Activated CD8-positive, alpha-beta T cell treated with anti-CD3 and anti-CD28 coated beads, Interleukin-2, amount 10 ng/mL, durations not matched to agents 7 days and 5 days (primary cell): ENCODE measurements around the gene XPC. TPM values are rescaled to one million over a fixed set of nuclear protein-coding genes. Genes with fewer than 3 reads are reported as not detected.

Experiments
- ATAC-seq: fragments of 150-1000 bp; cut with Tn5 transposase; one replicate; pipeline ENCODE4 v1.10.0; 2021; ENCODE audit warnings: moderate library complexity
- CTCF ChIA-PET: fragments of 350-600 bp; sonication (Branson Sonifier 250); formaldehyde crosslinking; loops from one replicate; lab custom pipeline; 2021; ENCODE audit warnings: antibody characterized with exemption; lab: Charles Lee
- POLR2A ChIA-PET: fragments of 350-600 bp; sonication (Branson Sonifier 250); formaldehyde crosslinking; loops from one replicate; lab custom pipeline; 2021; ENCODE audit warnings: antibody characterized with exemption; lab: Charles Lee
- DNase-seq: peaks from one replicate; pipeline ENCODE4 v3.0.0-alpha.2; 2020
- H3K27ac Mint-ChIP-seq: one replicate; pipeline ENCODE4 v1.8.0; 2021; ENCODE audit warnings: mild to moderate bottlenecking, mixed read lengths
- H3K27me3 Mint-ChIP-seq: one replicate; pipeline ENCODE4 v1.8.0; 2021; ENCODE audit warnings: low read depth, mixed read lengths
- H3K36me3 Mint-ChIP-seq: one replicate; pipeline ENCODE4 v1.8.0; 2021; ENCODE audit warnings: low read depth, mixed read lengths
- H3K4me1 Mint-ChIP-seq: one replicate; pipeline ENCODE4 v1.8.0; 2021; ENCODE audit warnings: low read depth, mixed read lengths
- H3K4me3 Mint-ChIP-seq: one replicate; pipeline ENCODE4 v1.8.0; 2021; ENCODE audit warnings: mild to moderate bottlenecking, mixed read lengths
- H3K9me3 Mint-ChIP-seq: one replicate; pipeline ENCODE4 v1.8.0; 2022; ENCODE audit warnings: mixed read lengths; ENCODE audit not compliant: insufficient read depth
- total RNA-seq, 2 experiments: library from RNA; stranded (reverse); gene quantifications; one replicate each; pipeline ENCODE4 v1.2.3, GENCODE V29; 2021

XPC gene
- total RNA-seq, 2 experiments from 2014 or later, result 29.4 to 31.6 TPM

DNA sequence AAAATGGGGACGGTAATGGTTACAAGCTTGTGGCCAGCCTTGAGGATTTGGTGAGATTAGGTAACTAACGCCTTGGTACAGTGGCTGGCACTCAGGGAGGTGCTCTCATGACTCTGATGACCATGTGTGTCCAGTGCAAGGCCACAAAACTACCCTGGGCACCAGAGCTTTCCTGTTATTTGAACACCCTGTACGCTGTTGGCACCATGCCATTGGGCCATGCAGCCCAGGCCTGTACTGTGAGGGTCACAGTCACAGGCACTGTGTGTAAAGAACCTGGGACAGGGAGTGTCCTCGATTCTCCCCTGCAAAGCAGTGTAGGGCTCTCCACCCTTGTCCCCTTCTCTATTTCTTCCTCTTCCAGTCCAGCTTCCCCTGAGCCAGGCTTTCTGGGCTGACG is 47.3 kb downstream of the XPC start:
- DNase-seq (no peak), ATAC-seq (no peak)
- H3K4me1 Mint-ChIP-seq, result peaks cover 24% of the 10 kb centered on the region
- CTCF ChIA-PET, result no interaction called here
- H3K9me3 Mint-ChIP-seq, result no peaks in the 10 kb centered on the region
- H3K36me3 Mint-ChIP-seq, result peaks cover 56% of the 10 kb centered on the region
- no peak overlapping the region for H3K27ac Mint-ChIP-seq
- H3K27me3 Mint-ChIP-seq, result no peaks in the 10 kb centered on the region
- no peak overlapping the region for H3K4me3 Mint-ChIP-seq
- POLR2A ChIA-PET, result interaction anchor here (0.7 kb wide), 1 partner anchor 10 kb away, joined by 3 read pairs; no protein-coding TSS in a partner anchor

DNA sequence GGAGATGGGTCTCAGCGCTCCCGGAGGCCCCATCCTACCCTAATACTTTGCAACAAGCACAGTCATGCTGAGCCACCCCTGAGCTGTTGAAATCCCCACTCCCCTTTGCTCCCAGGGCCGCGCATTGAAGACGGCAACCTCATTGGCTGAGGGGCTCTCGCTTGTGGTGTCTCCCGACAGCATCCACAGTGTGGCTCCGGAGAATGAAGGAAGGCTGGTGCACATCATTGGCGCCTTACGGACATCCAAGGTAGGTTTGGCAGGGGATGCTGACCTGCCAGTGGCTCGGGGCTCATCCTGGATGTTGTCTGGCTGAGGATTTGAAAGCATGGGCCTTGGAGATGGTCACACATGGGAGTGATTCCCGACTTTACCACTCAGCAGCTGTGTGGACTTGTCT is 47.7 kb downstream of the XPC start:
- POLR2A ChIA-PET, result no interaction called here
- DNase-seq (no peak), ATAC-seq (no peak)
- H3K27me3 Mint-ChIP-seq, result no peaks in the 10 kb centered on the region
- no peak overlapping the region for H3K27ac Mint-ChIP-seq
- CTCF ChIA-PET, result no interaction called here
- no peaks in the 10 kb centered on the region for H3K9me3 Mint-ChIP-seq
- peaks cover 52% of the 10 kb centered on the region for H3K36me3 Mint-ChIP-seq
- H3K4me1 Mint-ChIP-seq, result peaks cover 28% of the 10 kb centered on the region
- H3K4me3 Mint-ChIP-seq, result no peak overlapping the region

DNA sequence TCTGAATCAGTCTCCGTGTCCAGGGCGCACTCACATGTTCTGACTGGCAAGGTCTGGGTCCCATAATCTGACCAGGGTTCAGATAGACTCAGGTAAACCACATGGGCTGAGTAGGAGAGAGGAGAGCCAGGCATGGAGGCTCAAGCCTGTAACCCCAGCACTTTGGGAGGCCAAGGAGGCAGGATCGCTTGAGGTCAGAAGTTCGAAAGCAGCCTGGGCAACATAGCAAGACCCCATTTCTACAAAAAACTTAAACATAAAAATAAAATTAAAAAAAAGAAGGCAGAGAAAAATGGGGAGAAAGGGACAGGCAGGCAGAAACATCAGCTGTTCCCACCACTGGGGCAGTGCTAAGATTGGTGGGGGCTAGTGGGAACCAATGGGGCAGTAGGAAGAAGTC is 48.2 kb downstream of the XPC start:
- POLR2A ChIA-PET, result no interaction called here
- Mint-ChIP-seq H3K9me3 (no peaks in the 10 kb centered on the region), H3K4me1 (peaks cover 29% of the 10 kb centered on the region), H3K4me3 (no peak overlapping the region), H3K27ac (no peak overlapping the region), H3K36me3 (peaks cover 51% of the 10 kb centered on the region), H3K27me3 (no peaks in the 10 kb centered on the region)
- no peak for ATAC-seq
- DNase-seq, result no peak
- CTCF ChIA-PET, result no interaction called here

DNA sequence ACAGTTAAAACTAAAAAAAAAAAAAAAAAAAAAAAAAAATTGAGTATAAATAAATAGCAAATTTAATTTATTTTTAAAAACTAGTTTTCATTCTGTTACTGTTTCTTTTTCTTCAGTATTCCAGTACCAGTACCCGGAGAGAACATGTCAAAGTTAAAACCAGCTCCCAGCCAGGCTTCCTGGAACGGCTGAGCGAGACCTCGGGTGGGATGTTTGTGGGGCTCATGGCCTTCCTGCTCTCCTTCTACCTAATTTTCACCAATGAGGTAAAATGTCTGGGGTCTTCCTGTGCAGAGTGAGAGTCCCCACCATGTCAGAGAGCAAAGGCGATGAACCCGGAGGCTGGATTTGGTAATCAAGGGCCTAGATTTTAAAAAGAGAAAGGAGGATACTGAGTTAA is 49.1 kb downstream of the XPC start:
- peaks cover 29% of the 10 kb centered on the region for H3K4me1 Mint-ChIP-seq
- POLR2A ChIA-PET, result interaction anchor here (1.2 to 1.5 kb wide), 2 partner anchors 15 to 49 kb away, joined by 3 to 4 read pairs; partner anchors contain the start of genes LSM3 and XPC
- no peaks in the 10 kb centered on the region for H3K27me3 Mint-ChIP-seq
- ATAC-seq, result no peak
- no peak overlapping the region for H3K4me3 Mint-ChIP-seq
- CTCF ChIA-PET, result no interaction called here
- H3K27ac Mint-ChIP-seq, result no peak overlapping the region
- H3K36me3 Mint-ChIP-seq, result peaks cover 50% of the 10 kb centered on the region
- DNase-seq, result no peak
- no peaks in the 10 kb centered on the region for H3K9me3 Mint-ChIP-seq

DNA sequence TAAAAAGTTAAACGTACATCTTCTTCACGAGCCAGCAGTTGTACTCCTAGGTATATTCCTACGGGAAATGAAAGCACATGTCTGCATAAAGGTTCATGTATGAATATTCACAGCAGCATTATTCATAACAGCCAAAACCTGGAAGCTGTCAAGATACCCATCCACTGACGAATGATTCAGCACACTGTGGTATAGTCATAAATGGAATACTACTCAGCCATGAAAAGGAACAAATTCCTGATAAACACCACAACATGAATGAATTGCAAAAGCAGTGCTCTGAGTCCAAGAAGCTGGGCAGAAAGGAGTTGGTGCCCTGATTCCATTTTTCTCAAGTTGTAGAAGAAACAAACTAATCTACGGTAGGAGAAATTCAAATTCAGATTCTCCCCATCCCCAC is 49.7 kb downstream of the XPC start:
- no peak overlapping the region for H3K4me3 Mint-ChIP-seq
- ChIA-PET CTCF (interaction anchor here (0.7 kb wide), 1 partner anchor 47 kb away, joined by 3 read pairs; no protein-coding TSS in a partner anchor), POLR2A (interaction anchor here (1.2 to 1.5 kb wide), 2 partner anchors 15 to 50 kb away, joined by 3 to 4 read pairs; partner anchors contain the start of genes LSM3 and XPC)
- peaks cover 34% of the 10 kb centered on the region for H3K4me1 Mint-ChIP-seq
- H3K9me3 Mint-ChIP-seq, result no peaks in the 10 kb centered on the region
- H3K36me3 Mint-ChIP-seq, result peaks cover 51% of the 10 kb centered on the region
- DNase-seq (no peak), ATAC-seq (no peak)
- no peak overlapping the region for H3K27ac Mint-ChIP-seq
- H3K27me3 Mint-ChIP-seq, result no peaks in the 10 kb centered on the region

DNA sequence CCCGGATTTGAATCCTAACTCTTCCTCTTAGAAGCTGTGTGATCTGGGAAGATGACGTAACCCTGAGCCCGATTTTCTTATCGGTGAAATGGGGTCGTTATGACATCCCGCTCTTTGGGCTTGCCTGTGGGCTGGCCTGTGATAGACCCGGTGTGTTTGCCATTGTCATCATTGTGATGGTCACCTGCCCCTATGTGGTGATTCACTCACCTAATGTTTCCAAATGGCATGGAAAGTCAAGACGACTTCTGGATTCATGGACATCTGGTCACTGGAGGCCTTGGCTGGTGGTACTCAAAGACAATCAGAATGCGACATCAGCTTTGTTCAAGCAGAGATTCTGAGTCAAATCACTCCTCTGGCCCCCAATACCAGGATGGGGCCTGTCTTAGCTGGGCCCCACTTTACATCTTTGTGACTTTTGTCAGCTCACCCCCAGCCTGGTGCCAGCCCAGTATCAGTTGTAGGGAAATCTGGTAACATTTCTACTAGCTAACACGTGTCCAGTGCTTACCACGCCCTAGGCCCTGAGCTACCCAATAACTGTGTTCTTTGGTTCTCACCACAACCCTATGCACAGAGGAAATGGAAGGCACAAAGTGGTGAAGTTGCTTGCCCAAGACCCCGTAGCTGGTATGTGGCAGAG is 50.8 kb downstream of the XPC start:
- no peaks in the 10 kb centered on the region for H3K27me3 Mint-ChIP-seq
- peak overlapping the region; percentile 62 for H3K27ac Mint-ChIP-seq
- ChIA-PET CTCF (interaction anchor here (0.7 to 1.2 kb wide), 3 partner anchors 9 to 48 kb away, joined by 3 read pairs; no protein-coding TSS in a partner anchor), POLR2A (interaction anchor here (0.6 to 4.1 kb wide), 4 partner anchors 16 to 51 kb away, joined by 3 to 55 read pairs (median 4); partner anchors contain the start of genes LSM3 and XPC)
- ATAC-seq, result no peak
- no peaks in the 10 kb centered on the region for H3K9me3 Mint-ChIP-seq
- peaks cover 51% of the 10 kb centered on the region for H3K36me3 Mint-ChIP-seq
- no peak overlapping the region for H3K4me3 Mint-ChIP-seq
- H3K4me1 Mint-ChIP-seq, result peaks cover 45% of the 10 kb centered on the region
- DNase-seq, result no peak

DNA sequence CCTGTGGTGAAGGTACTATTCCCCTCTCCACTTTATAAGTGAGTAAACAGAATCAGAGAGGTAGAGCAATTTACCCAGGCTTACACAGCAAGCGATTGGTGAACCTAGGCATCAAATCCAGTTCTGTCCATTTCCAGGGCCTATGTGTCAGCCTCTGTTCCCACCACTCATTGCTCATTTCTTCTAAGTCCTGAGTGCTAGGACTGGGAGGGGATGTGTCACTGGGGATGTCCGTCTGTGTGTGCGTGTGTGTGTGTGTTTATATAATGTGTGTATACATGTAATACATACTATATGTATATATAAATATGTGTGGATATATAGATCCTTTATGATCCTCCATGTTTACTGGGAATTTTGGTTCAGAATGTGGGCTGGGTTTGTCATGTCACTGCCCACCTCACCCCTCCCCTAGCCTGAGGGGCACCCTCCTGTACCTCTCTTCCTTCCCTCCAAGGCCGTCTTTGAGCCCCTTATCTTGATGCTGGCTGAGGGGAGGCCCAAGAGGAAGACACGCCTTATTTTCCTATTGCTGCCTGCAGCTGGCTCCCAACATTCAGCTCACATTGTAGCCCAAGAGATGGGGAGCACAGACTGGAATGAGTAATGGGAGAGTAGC is 51.4 kb downstream of the XPC start:
- no peak for DNase-seq
- CTCF ChIA-PET, result interaction anchor here (0.7 to 2.6 kb wide), 3 partner anchors 8 to 18 kb away, joined by 3 to 10 read pairs (median 3); no protein-coding TSS in a partner anchor
- Mint-ChIP-seq H3K27me3 (no peaks in the 10 kb centered on the region), H3K27ac (peak overlapping the region; percentile 20), H3K9me3 (no peaks in the 10 kb centered on the region), H3K4me1 (peaks cover 51% of the 10 kb centered on the region), H3K36me3 (peaks cover 48% of the 10 kb centered on the region), H3K4me3 (peak overlapping the region; percentile 93)
- POLR2A ChIA-PET, result interaction anchor here (0.6 to 4.1 kb wide), 3 partner anchors 12 to 22 kb away, joined by 4 to 55 read pairs (median 6); no protein-coding TSS in a partner anchor
- ATAC-seq, result no peak

DNA sequence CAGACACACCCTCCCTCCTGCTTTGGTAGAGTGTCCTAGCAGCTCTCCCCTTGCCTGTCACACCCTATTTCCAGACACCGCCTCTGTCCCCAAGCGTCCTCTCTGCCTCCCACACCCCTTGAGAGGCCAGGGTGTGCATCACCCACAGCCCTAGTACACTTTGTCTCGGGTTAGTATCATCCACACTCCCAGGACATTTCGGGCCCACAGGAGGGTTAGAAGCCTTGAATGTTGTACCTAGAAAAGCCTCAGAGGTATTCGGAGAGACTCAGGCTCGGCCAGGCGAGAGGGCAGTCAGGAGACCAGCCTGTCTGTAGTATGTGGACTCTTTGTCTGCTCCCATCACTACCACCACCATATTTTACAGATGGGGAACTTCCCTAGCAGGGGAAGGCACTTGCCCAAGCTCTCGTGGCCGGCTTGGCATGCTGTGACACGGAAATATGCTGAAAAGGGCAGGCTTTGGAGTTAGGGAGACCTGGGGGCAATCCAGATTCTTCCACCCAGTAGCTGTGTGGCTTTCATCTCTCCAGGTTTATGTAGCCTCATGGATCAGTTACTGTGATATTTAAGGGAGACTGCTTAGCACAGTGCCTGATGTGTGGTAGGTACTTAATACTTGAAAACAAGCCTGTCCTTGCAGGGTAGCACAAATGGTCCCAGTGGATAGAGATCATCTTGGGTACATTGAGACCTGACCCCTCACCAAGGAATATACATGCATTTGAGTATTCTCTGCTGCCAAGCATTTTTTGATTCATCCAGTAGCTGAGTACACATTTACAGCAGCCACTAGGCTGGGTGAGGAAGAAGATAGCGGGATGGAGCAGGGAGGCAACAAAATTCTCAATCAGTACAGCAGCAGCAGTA is 52.1 kb downstream of the XPC start:
- H3K4me1 Mint-ChIP-seq, result peaks cover 52% of the 10 kb centered on the region
- ChIA-PET POLR2A (interaction anchor here (1.7 to 4.1 kb wide), 5 partner anchors 8 to 53 kb away, joined by 5 to 60 read pairs (median 7); partner anchors contain the start of genes LSM3 and XPC), CTCF (interaction anchor here (1.7 to 2.6 kb wide), 5 partner anchors 8 to 235 kb away, joined by 6 to 20 read pairs (median 10); partner anchors contain the start of genes LSM3 and XPC)
- ATAC-seq (no peak), DNase-seq (peak; percentile 19)
- peak overlapping the region; percentile 93 for H3K4me3 Mint-ChIP-seq
- H3K36me3 Mint-ChIP-seq, result peaks cover 47% of the 10 kb centered on the region
- H3K27me3 Mint-ChIP-seq, result no peaks in the 10 kb centered on the region
- no peaks in the 10 kb centered on the region for H3K9me3 Mint-ChIP-seq
- H3K27ac Mint-ChIP-seq, result peak overlapping the region; percentile 90

DNA sequence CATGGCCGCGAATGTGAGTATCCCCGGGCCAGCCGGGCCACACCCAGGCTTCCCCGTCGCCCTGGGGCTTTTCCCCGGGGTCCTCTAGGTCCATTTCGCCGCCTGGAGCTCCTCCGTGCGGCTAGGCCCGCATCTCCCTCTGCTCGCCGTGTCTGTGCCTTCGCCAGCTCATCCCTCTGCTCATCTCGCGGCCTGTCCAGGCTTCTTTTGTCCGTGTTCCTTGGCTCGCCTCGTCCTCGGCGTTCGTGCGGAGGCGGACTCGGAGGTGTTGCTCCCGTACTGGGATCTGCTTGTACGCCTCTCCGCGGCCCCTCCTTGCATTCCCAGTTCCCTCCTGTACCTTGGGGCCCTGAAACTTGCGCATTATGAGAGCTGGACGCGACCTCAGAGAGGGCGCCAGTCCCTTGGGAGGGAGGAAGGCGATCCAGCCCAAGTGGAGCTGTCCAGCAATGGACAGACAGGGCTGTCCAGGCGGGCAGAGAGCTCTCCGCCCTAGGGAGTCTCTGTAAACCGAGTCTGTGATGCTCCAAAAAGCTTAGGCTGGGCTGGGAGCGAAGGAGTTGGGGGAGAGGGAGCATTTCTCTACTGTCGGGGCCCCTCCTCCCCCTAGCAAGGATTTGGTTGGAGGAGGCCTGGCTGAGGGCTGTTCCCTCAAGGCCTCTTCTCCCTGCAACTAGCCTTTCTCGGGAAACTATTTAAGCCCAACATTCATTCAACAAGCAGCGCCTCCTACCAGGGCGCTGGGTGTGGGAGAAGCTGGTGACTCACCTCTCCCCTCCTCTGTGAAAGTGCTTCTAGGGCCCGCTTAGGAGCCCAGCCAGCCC is 53.0 kb downstream of the XPC start:
- POLR2A ChIA-PET, result interaction anchor here (1.3 to 4.1 kb wide), 9 partner anchors 8 to 305 kb away, joined by 3 to 60 read pairs (median 7); partner anchors contain the start of genes LSM3, SLC6A6 and XPC
- Mint-ChIP-seq H3K27ac (peak overlapping the region; percentile 90), H3K4me3 (peak overlapping the region; percentile 93), H3K36me3 (peaks cover 50% of the 10 kb centered on the region), H3K9me3 (no peaks in the 10 kb centered on the region), H3K4me1 (peaks cover 54% of the 10 kb centered on the region), H3K27me3 (no peaks in the 10 kb centered on the region)
- CTCF ChIA-PET, result interaction anchor here (0.8 to 3.0 kb wide), 8 partner anchors 9 to 235 kb away, joined by 5 to 20 read pairs (median 8); partner anchors contain the start of genes LSM3 and XPC
- DNase-seq (peak; percentile 57), ATAC-seq (peak; percentile 34)

DNA sequence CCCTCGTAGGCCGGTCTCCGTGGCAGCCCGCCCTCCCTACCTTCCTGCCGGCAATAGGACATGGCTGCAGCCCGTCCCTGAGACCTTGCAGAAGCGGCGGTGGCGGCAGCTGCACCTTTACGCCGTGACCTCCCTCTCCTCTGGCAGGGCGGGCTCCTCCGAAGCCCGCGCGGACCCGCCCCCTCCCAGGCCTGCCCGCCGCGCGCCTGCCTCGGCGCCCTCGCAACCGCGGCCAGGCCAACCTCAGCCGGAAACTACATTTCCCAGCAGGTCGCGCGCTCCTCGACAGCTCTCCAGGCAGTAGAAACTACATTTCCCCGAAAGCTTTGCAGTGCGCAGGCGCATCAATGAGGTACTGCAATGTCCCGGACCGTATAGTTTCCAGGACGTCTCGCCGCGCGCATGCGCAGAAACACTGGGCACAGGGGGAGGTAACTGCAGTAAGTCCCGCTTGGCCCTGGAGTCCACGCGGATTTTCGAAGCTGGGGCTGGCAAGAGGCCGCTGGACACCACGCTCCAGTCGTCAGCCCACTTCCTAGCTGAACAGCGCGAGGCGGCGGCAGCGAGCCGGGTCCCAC is 53.7 kb downstream of the XPC start, which contains the start of the genes CHCHD4 and TMEM43:
CHCHD4 (minus strand) TSS at position 256 of the 578 bp plus-strand sequence; CDS start at position 62, 194 bp downstream.
TMEM43 (plus strand) TSS at position 438 of the 578 bp plus-strand sequence. CDS start 142 bp downstream, outside the sequence.
- no peaks in the 10 kb centered on the region for H3K9me3 Mint-ChIP-seq
- H3K4me1 Mint-ChIP-seq, result peaks cover 61% of the 10 kb centered on the region
- DNase-seq (peak; percentile 99), ATAC-seq (peak; percentile 90)
- H3K4me3 Mint-ChIP-seq, result peak within 1 kb of the TSS; percentile 93
- ChIA-PET CTCF (interaction anchor here (0.8 to 3.0 kb wide), 9 partner anchors 10 to 234 kb away, joined by 4 to 20 read pairs (median 7); partner anchors contain the start of genes LSM3 and XPC), POLR2A (interaction anchor here (1.0 to 4.1 kb wide), 10 partner anchors 9 to 306 kb away, joined by 3 to 60 read pairs (median 6); partner anchors contain the start of genes LSM3, SLC6A6 and XPC)
- H3K27me3 Mint-ChIP-seq, result no peaks in the 10 kb centered on the region
- H3K27ac Mint-ChIP-seq, result peak within 1 kb of the TSS; percentile 90
- H3K36me3 Mint-ChIP-seq, result peaks cover 47% of the 10 kb centered on the region
